HG03196 (cell line): Measurements from ENCODE around the gene ZNF117.
"Not testable (repeated sequence)": the region's sequence is repeated elsewhere in the genome, so short reads cannot be mapped to it uniquely, and the experiment has no call there.

Source experiments
- ATAC-seq: cut with Tn5 transposase; IDR thresholded peaks from one replicate; pipeline ENCODE4 v1.9.1; 2021; ENCODE audit not compliant: unreplicated experiment

Gene ZNF117

GRCh38 chr7:64997164-64997908, 6.5 kb upstream of the ZNF117 start:
- ATAC-seq: no peak

DNA sequence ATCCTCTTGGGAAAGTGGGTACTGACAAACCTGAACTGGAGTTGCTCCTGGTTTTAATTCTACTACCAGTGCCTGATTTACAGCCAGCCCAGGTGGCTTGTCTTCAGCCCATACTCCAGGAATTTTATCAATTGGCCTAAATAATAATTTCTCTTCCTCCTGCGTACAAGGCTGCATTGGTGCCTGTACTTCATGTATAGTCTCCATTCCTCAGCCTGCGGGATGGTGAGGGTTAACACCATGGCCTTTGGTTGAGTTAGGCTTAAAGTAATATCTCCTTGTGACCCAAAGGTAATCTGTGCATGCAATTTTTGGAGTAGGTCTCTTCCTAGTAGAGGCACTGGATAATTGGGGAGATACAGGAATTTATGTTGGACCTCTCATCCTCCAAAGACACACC, 5.5 kb upstream of the ZNF117 start:
- ATAC-seq: no peak

GRCh38 chr7:64993901-64994300, 3.1 kb upstream of the ZNF117 start:
- no peak for ATAC-seq

GRCh38 chr7:64992971-64993370, 2.1 kb upstream of the ZNF117 start:
- no peak for ATAC-seq

- no peak for ATAC-seq
Measured at GRCh38 chr7:64990216-64990615, 620 bp downstream of the ZNF117 start.

DNA sequence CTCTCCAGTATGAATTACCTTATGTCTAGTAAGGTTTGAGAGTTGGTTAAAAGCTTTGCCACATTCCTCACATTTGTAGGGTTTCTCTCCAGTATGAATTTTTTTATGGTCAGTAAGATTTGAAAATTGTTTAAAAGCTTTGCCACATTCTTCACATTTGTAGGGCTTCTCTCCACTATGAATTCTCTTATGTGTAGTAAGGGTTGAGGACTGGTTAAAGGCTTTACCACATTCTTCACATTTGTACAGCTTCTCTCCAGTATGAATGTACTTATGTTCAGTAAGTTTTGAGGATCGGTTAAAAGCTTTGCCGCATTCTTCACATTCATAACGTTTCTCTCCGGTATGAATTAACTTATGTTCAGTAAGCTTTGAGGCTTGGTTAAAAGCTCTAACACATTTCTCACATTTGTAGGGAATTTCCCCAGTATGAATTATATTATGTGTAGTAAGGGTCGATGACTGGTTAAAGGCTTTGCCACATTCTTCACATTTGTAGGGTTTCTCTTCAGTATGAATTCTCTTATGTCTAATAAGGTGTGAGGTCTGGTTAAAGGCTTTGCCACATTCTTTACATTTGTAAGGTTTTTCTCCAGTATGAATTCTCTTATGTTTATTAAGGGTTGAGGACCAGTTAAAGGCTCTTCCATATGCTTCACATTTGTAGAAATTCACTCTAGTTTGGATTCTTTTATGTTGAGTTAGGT, 12.2 kb downstream of the ZNF117 start:
- ATAC-seq: no peak

GRCh38 chr7:64965594-64965993, 25.2 kb downstream of the ZNF117 start:
- no peak for ATAC-seq

DNA sequence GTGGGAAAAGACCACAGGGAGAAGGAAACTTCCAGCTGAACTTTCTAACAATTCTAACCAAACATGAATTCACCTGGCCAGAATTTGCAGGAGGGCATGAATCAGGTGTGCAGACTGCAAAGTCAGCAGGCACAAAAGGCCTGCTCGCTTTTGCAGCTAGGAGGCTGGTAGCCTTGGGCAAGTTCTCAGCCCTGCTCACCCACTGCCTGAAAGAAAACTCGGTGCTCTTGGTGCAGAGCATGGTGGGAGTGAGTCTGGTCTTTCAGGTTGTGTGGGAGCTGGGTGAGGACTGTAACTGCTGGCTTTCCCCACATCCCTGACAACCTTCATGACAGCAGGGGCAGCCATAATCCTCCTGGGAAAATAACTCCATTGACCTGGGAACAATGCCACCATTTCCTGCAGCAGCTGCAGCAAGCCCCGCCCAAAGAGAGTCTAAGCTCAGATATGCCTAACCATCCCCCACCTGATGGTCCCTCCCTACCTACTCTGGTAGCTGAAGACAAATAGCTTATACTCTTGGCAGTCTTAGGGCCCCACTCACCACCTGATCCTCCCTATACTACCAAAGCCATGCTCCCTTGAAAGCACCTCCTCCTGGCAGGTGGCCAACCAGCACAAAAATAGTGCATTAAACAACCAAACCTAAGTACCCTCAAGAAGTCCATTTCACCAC, 31.6 kb downstream of the ZNF117 start:
- ATAC-seq: no peak

DNA sequence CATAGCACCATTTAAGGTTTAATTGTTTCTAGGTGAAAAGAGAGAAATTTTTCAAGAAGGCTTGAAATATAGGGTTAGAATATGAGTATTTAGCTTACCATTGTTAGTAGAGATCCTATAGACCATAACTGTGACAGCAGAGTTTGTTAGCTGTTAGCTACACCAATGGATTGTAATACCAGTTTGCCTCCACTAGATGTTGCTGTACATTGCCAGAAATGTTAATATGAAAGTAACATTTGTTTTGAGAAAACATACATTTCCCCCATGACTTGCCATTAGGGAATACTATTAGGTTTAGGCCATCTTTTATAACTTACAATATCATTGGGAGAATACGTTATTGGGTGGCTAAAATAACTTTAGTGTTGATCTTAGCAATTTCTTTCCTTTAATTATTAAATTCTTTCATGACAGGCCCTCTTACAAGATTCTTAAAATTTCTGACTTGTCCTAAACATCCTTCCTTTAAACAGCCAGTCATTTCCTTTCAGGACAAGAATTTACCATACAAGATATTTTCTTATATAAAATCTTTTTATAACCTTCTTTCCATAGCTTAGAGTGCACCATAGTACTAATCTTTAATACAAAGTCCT, 39.5 kb downstream of the ZNF117 start:
- ATAC-seq: no peak

DNA sequence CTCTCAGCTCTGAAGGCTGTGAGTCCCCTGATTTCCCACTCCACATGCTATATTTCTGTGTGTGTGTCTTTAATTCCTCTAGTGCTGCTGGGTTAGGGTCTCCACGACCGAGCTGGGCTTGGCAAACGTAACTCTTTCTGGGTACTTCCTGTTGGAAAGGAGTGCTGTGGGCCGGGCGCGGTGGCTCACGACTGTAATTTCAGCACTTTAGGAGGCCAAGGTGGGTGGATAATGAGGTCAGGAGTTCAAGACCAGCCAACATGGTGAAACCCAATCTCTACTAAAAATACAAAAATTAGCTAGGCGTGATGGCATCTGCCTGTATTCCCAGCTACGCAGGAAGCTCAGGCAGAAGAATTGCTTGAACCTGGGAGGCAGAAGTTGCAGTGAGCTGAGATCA, 40.2 kb downstream of the ZNF117 start:
- ATAC-seq: not testable (repeated sequence)

DNA sequence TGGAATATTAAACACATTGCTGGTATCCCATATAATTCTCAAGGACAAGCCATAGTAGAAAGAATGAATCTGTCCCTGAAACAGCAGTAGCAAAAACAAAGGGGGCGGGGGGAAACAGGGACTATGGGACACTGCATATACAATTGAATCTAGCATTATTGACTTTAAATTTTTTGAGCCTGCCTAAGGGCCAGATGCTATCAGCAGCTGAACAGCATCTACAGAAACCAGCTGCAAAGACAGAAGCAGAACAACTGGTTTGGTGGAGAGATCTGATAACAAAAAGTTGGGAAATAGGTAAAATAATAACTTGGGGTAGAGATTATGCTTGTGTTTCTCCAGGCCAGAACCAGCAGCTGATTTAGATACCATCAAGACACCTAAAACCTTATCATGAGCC, 42.1 kb downstream of the ZNF117 start:
- not testable (repeated sequence) for ATAC-seq

- no peak for ATAC-seq
Measured at GRCh38 chr7:64947252-64948000, 43.4 kb downstream of the ZNF117 start.

DNA sequence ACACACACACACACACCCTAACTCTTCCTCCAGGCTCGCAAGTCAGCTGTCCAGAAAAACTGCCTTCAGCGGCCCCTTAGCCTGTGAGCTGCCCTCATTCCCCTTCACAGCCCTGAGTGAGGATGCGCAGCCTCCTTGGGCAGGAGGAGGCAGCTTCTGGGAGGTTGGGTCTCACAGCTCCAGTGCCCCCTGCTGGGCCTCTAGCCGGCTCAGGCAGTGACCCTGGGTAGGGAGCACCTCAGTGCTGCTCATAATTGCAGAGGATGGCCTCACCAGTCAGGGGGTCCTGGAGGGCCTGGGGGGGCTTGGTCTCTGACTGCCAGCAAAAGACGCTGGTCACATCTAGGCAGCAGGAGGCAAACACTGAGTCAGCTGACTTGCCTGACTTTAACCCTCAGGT, 44.1 kb downstream of the ZNF117 start:
- ATAC-seq: no peak

DNA sequence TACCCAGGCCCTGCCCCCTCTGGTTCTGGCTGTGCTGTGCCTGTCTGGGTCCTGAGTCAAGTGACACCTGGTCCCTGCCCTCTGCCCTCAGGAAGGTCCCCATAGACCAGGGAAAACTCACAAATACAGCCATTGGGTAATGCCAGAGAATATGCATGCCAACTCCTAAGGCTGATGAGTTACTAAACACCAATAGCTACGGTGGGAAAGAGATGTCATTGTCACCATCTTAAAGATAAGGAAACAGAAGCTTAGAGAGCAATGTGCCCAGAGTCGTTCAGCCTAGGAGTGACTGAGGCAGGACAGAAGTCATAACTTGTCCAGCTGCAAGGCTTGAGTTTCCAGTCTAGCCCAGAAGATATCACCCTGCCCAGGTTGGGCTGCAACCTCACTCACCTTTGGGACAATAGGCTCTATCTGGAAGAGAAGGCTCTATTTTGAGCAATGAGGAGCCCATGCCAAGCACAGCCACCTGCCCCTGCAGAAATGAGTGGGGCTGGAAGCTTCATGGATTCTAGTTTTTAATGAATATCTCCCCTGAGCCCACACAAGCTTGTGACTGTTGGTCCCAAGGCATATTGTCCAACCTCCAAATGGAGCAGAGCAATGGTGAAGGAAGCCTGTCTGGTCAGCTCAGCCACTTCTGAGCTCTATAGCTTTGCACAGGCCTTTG, 45.2 kb downstream of the ZNF117 start:
- no peak for ATAC-seq

- ATAC-seq: not testable (repeated sequence)
Measured at GRCh38 chr7:64944667-64945502, 46.0 kb downstream of the ZNF117 start.

DNA sequence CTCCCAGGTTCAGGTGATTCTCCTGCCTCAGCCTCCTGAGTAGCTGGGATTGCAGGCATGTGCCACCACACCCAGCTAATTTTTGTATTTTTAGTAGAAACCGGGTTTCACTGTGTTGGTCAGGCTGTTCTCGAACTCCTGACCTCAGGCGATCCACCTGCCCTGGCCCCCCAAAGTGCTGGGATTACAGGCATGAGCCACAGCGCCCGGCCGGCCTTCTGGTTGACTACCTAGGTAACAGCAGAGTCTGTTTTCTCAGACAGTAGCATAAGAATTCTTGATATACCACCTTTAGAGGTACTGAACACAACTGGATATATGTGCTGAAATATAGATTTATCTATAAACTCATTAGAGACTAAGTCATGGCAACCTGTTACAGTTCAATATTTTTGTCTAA, 50.8 kb downstream of the ZNF117 start:
- ATAC-seq: not testable (repeated sequence)

DNA sequence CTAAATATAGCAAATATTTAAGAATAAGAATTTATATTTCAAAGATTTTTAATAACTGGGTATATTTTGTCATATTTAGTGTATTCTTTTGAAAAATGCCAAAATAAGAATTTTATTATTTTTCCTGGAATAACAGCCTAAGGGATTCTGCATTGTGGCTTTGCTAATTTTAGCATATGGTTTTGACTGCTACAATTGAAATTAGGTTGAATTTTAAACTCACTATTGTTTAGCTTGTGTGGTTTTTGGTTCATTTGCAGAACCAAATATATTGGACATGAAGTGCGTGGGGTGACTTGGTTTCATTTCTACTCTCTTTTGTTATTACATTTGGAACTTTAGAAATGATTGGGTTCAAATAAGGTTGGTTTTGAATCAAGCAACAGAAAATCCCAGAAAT, 52.3 kb downstream of the ZNF117 start:
- ATAC-seq: no peak

GRCh38 chr7:64934478-64934877, 56.4 kb downstream of the ZNF117 start:
- ATAC-seq: no peak
